Body of pancreas (tissue), 4 donors: ENCODE data around the gene YIPF2.

ENCODE experiments used
- CTCF ChIP-seq, 7 experiments: fragments of 450-650 bp in 4 of 7; fragments of 200-600 bp in 3 of 7; sonication (generic) in 3 of 7; IDR thresholded peaks; one replicate each; pipeline ENCODE4 v1.5.1; 2016 to 2019; ENCODE audit warnings: antibody characterized with exemption in 7 of 7
- POLR2A ChIP-seq, 3 donors: fragments of 450-650 bp; IDR thresholded peaks; one replicate each; pipeline ENCODE4 v1.6.1; 2016; ENCODE audit warnings: antibody characterized with exemption in 3 of 3, mild to moderate bottlenecking in 2 of 3

GRCh38 chr19:10878253-10878652 is 50.2 kb downstream of the YIPF2 start:
- no peak for TF ChIP-seq CTCF (IDR thresholded peaks at IDR 0.05)
- no peak for TF ChIP-seq POLR2A (IDR thresholded peaks at IDR 0.05)
